ENCODE data around the gene PTPN14.

DNA sequence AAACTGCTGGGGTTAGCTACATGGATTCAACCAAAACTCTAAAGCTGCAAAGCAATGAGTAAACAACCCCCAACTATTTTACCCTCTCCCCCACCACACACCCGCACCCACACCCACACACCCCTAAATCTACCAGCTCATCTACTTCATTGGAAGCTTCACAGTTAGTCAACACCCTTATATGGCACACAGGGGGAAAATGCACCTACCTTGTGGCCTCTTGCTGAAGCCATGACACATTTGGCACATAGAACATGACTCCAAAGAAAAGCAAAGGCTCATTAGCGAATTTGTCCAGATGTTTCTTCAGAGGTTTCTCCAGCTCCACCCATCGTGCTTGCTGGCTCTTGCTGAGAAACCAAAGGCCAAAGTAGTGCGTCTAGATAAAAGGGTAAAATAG, 99.8 kb downstream of the PTPN14 start:
- TF ChIP-seq CTCF (IDR thresholded peaks at IDR 0.05; ENCODE audit: poor library complexity, severe bottlenecking), result no peak
- no peak for TF ChIP-seq EP300 (conservative IDR thresholded peaks at IDR 0.05; ENCODE audit: poor library complexity, severe bottlenecking)
- TF ChIP-seq SMC3 (conservative IDR thresholded peaks at IDR 0.05; ENCODE audit: poor library complexity), result no peak
- TF ChIP-seq EZH2 (IDR thresholded peaks at IDR 0.05; ENCODE audit: borderline replicate concordance, insufficient read depth, low read length, poor library complexity, severe bottlenecking), result no peak

Data from neural cell (in vitro differentiated cells).